OCI-LY1 (cell line): ENCODE results near the gene ARHGAP18.

Experiments used
- CTCF ChIP-seq: fragments of 200-600 bp; sonication (generic), shearing (Covaris generic); IDR thresholded peaks from 2 replicates; pipeline ENCODE4 v1.5.1; 2017; ENCODE audit warnings: mild to moderate bottlenecking, antibody characterized with exemption, low read length, moderate library complexity, mixed read lengths
- EZH2 ChIP-seq: fragments of 200-600 bp; sonication (generic), shearing (Covaris generic); IDR thresholded peaks from 2 replicates; pipeline ENCODE4 v1.8.0; 2017; ENCODE audit warnings: borderline replicate concordance, mixed run types, mild to moderate bottlenecking, antibody characterized with exemption, low read length, moderate library complexity, mixed read lengths

GRCh38 chr6:129678463-129678862, 31.5 kb downstream of the ARHGAP18 start:
- TF ChIP-seq CTCF (no peak), EZH2 (no peak)
